Caco-2 (cell line): ENCODE measurements around the gene CRYBG3. TPM values are rescaled to one million over a fixed set of nuclear protein-coding genes. Genes with fewer than 3 reads are reported as not detected.

Source experiments
- BruUV-seq: library from RNA; stranded (reverse); fragments of 400-500 nt; replicated peaks from 2 replicates; lab custom pipeline; 2021; lab: Mats Ljungman, UMichigan
- CTCF ChIA-PET: fragments of 300-600 bp; sonication (Branson Sonifier 250); formaldehyde crosslinking; loops from one replicate; lab custom pipeline; 2022; ENCODE audit warnings: antibody characterized with exemption; lab: Charles Lee
- POLR2A ChIA-PET: fragments of 300-600 bp; sonication (Branson Sonifier 250); formaldehyde crosslinking; loops from one replicate; lab custom pipeline; 2022; ENCODE audit warnings: antibody characterized with exemption; lab: Charles Lee
- DNase-seq, 2 experiments: peaks; one replicate each; pipeline versions ENCODE4 v3.0.0 to v3.0.0-alpha.2; 2020 to 2022
- H3K27me3 ChIP-seq: replicated peaks from 2 replicates; pipeline ENCODE4 v1.6.0; 2011; ENCODE audit warnings: low read length; ENCODE audit not compliant: control insufficient read depth, insufficient read depth
- H3K36me3 ChIP-seq: 2 replicates; pipeline ENCODE4 v1.5.1; 2011; ENCODE audit warnings: low read length; ENCODE audit not compliant: control insufficient read depth, insufficient read depth
- H3K4me1 ChIP-seq: fragments of 250-450 bp; sonication (Bioruptor Pico); 2 replicates; pipeline ENCODE4 v1.5.1; 2020; ENCODE audit warnings: mild to moderate bottlenecking
- H3K4me3 ChIP-seq: 2 replicates; pipeline ENCODE4 v1.5.1; 2011; ENCODE audit warnings: low read depth, mild to moderate bottlenecking, control low read depth, low read length
- H3K9me3 ChIP-seq: fragments of 250-450 bp; sonication (Bioruptor Pico); 2 replicates; pipeline ENCODE4 v1.5.1; 2020; ENCODE audit warnings: mild to moderate bottlenecking, moderate library complexity
- H3K27ac Mint-ChIP-seq: one replicate; pipeline ENCODE4 v1.8.0; 2022; ENCODE audit warnings: mixed read lengths; ENCODE audit not compliant: unreplicated experiment
- H3K27me3 Mint-ChIP-seq: one replicate; pipeline ENCODE4 v1.8.0; 2022; ENCODE audit warnings: mixed read lengths; ENCODE audit not compliant: insufficient read depth, unreplicated experiment
- H3K36me3 Mint-ChIP-seq: one replicate; pipeline ENCODE4 v1.8.0; 2022; ENCODE audit warnings: mild to moderate bottlenecking, mixed read lengths; ENCODE audit not compliant: insufficient read depth, unreplicated experiment
- H3K4me1 Mint-ChIP-seq: one replicate; pipeline ENCODE4 v1.8.0; 2022; ENCODE audit warnings: low read depth, mixed read lengths; ENCODE audit not compliant: unreplicated experiment
- H3K4me3 Mint-ChIP-seq: one replicate; pipeline ENCODE4 v1.8.0; 2022; ENCODE audit warnings: mild to moderate bottlenecking, moderate library complexity, mixed read lengths; ENCODE audit not compliant: unreplicated experiment
- H3K9me3 Mint-ChIP-seq: one replicate; pipeline ENCODE4 v1.8.0; 2022; ENCODE audit warnings: mixed read lengths; ENCODE audit not compliant: unreplicated experiment
- intact Hi-C: fragments of 100-400 bp; cut with micrococcal nuclease; formaldehyde crosslinking; loops from one replicate; pipeline ENCODE4 v1.10.0; 2022; ENCODE audit not compliant: unreplicated experiment
- total RNA-seq: library from RNA; stranded (reverse); gene quantifications from 2 replicates; pipeline ENCODE4 v1.2.3, GENCODE V29; 2022
- TF ChIP-seq, protein P1 (sequence below), 2 experiments: fragments of 200-600 bp in 1 of 2; IDR thresholded peaks; 1 replicate in 1 of 2; 2 replicates in 1 of 2; pipeline versions ENCODE4 v1.5.1 to v1.8.0; 2011 to 2022; ENCODE audit warnings: antibody characterized with exemption in 1 of 2, control low read depth in 1 of 2, inconsistent platforms in 1 of 2, low read depth in 1 of 2, low read length in 1 of 2, mild to moderate bottlenecking in 1 of 2, moderate library complexity in 1 of 2; ENCODE audit not compliant: insufficient read depth in 1 of 2, severe bottlenecking in 1 of 2, unreplicated experiment in 1 of 2

CRYBG3 gene
- total RNA-seq, 1 experiment from 2014 or later, result 1.3 TPM

DNA sequence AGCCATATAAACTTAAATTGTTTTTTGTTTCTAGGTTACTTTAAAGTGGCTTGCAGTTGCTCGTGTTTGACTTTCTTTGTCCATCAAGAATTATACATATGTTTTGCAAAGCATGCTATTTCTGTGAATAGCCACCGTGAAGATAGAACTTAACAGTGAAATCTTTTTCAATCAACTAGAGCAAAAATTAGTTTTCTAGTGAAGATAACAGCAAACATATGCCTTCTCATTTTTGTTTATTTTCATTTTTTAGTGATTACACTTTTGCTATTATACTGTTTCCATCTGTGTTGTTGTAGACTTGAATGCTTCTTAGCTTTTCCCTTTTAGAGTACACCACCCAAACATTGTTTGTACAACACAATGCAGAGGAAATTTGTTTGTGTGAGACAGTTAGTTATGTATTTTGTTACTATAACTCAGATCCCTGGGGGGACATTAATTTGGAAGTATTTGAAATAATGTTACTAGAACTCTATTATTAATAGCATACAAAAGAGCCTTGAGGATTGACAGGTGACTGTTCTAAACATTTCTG lies 62.8 kb downstream of the CRYBG3 start:
- BruUV-seq, result no TSS peak
- TF ChIP-seq, protein P1, sequence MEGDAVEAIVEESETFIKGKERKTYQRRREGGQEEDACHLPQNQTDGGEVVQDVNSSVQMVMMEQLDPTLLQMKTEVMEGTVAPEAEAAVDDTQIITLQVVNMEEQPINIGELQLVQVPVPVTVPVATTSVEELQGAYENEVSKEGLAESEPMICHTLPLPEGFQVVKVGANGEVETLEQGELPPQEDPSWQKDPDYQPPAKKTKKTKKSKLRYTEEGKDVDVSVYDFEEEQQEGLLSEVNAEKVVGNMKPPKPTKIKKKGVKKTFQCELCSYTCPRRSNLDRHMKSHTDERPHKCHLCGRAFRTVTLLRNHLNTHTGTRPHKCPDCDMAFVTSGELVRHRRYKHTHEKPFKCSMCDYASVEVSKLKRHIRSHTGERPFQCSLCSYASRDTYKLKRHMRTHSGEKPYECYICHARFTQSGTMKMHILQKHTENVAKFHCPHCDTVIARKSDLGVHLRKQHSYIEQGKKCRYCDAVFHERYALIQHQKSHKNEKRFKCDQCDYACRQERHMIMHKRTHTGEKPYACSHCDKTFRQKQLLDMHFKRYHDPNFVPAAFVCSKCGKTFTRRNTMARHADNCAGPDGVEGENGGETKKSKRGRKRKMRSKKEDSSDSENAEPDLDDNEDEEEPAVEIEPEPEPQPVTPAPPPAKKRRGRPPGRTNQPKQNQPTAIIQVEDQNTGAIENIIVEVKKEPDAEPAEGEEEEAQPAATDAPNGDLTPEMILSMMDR (IDR thresholded peaks at IDR 0.05; ENCODE audit: insufficient read depth in 1 of 2, low read depth in 1 of 2, low read length in 1 of 2, severe bottlenecking in 1 of 2, unreplicated experiment in 1 of 2), result no peak

GRCh38 chr3:97885931-97886824 lies 64.4 kb downstream of the CRYBG3 start:
- TF ChIP-seq, protein P1 (IDR thresholded peaks at IDR 0.05; ENCODE audit: insufficient read depth in 1 of 2, low read depth in 1 of 2, low read length in 1 of 2, severe bottlenecking in 1 of 2, unreplicated experiment in 1 of 2), result no peak

More for the DNA sequence above, 62.8 kb downstream of the CRYBG3 start:
- Mint-ChIP-seq H3K36me3 (no peaks in the 10 kb centered on the region), H3K4me1 (no peaks in the 10 kb centered on the region), H3K27me3 (no peaks in the 10 kb centered on the region), H3K9me3 (no peaks in the 10 kb centered on the region), H3K4me3 (no peak overlapping the region), H3K27ac (no peak overlapping the region)
- intact Hi-C loops, result no loop called here
- no peaks in the 10 kb centered on the region for H3K27me3 ChIP-seq
- no peaks in the 10 kb centered on the region for H3K4me1 ChIP-seq
- H3K36me3 ChIP-seq, result no peaks in the 10 kb centered on the region
- no peak for DNase-seq
- CTCF ChIA-PET, result no interaction called here
- H3K4me3 ChIP-seq, result no peak overlapping the region
- POLR2A ChIA-PET, result no interaction called here
- no peaks in the 10 kb centered on the region for H3K9me3 ChIP-seq

GRCh38 chr3:97889814-97890213 lies 68.0 kb downstream of the CRYBG3 start:
- intact Hi-C loops, result loop anchor here (10.0 kb wide), 1 partner anchor 95 kb away; no protein-coding TSS in a partner anchor
- BruUV-seq, result no TSS peak
- no peaks in the 10 kb centered on the region for H3K4me1 ChIP-seq
- no peaks in the 10 kb centered on the region for H3K9me3 ChIP-seq
- H3K9me3 Mint-ChIP-seq, result no peaks in the 10 kb centered on the region
- DNase-seq, result no peak
- ChIA-PET POLR2A (interaction anchor here (0.6 kb wide), 1 partner anchor 743 kb away, joined by 3 read pairs; no protein-coding TSS in a partner anchor), CTCF (no interaction called here)
- no peaks in the 10 kb centered on the region for H3K4me1 Mint-ChIP-seq
- no peaks in the 10 kb centered on the region for H3K36me3 ChIP-seq
- H3K4me3 Mint-ChIP-seq, result no peak overlapping the region
- TF ChIP-seq, protein P1 (IDR thresholded peaks at IDR 0.05; ENCODE audit: insufficient read depth in 1 of 2, low read depth in 1 of 2, low read length in 1 of 2, severe bottlenecking in 1 of 2, unreplicated experiment in 1 of 2), result no peak
- H3K36me3 Mint-ChIP-seq, result no peaks in the 10 kb centered on the region
- no peak overlapping the region for H3K27ac Mint-ChIP-seq
- no peaks in the 10 kb centered on the region for H3K27me3 ChIP-seq
- H3K4me3 ChIP-seq, result no peak overlapping the region
- no peaks in the 10 kb centered on the region for H3K27me3 Mint-ChIP-seq

More at GRCh38 chr3:97885931-97886824, 64.4 kb downstream of the CRYBG3 start:
- Mint-ChIP-seq H3K27ac (no peak overlapping the region), H3K4me3 (no peak overlapping the region), H3K36me3 (no peaks in the 10 kb centered on the region), H3K4me1 (no peaks in the 10 kb centered on the region), H3K9me3 (no peaks in the 10 kb centered on the region), H3K27me3 (no peaks in the 10 kb centered on the region)
- CTCF ChIA-PET, result no interaction called here
- H3K36me3 ChIP-seq, result no peaks in the 10 kb centered on the region
- H3K4me1 ChIP-seq, result no peaks in the 10 kb centered on the region
- no peaks in the 10 kb centered on the region for H3K9me3 ChIP-seq
- H3K27me3 ChIP-seq, result no peaks in the 10 kb centered on the region
- DNase-seq, result no peak
- intact Hi-C loops, result no loop called here
- no TSS peak for BruUV-seq
- POLR2A ChIA-PET, result no interaction called here
- H3K4me3 ChIP-seq, result no peak overlapping the region
